Stimulated activated CD8-positive, alpha-beta memory T cell treated with anti-CD3 and anti-CD28 coated beads, Interleukin-4, amount 100 ng/mL, for 24 hours (primary cell): ENCODE measurements around the gene RAET1G.
A peak's percentile ranks its signal among the peaks of the same experiment; 100 is the strongest.
"Not testable (repeated sequence)": the region's sequence is repeated elsewhere in the genome, so short reads cannot be mapped to it uniquely, and the experiment has no call there.

Source experiments
- DNase-seq: peaks from one replicate; pipeline ENCODE4 v3.0.0-alpha.2; 2020; ENCODE audit warnings: low read depth

Gene RAET1G

DNA sequence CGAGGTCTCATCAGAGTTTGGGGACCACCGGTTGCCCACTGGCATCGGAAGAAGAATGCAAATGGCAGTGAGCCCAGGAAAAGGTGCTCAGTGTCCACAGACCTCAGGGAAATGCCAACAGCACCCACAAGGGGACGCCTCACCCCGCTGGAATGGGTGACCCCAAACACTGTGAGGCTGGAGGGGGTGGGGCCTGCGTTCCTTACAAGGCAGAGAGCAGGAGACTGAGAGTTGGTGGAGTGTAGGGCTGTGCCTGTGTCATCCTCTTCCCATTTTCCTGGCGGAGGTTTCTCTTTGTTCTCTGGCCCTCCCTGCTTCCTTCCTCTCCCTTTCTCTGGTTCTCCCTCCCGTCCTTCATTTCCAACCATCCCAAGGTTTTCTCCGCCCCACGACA lies 31.0 kb upstream of the RAET1G start:
- not testable (repeated sequence) for DNase-seq

- not testable (repeated sequence) for DNase-seq
Observed at GRCh38 chr6:149953390-149953789, 30.5 kb upstream of the RAET1G start.

DNA sequence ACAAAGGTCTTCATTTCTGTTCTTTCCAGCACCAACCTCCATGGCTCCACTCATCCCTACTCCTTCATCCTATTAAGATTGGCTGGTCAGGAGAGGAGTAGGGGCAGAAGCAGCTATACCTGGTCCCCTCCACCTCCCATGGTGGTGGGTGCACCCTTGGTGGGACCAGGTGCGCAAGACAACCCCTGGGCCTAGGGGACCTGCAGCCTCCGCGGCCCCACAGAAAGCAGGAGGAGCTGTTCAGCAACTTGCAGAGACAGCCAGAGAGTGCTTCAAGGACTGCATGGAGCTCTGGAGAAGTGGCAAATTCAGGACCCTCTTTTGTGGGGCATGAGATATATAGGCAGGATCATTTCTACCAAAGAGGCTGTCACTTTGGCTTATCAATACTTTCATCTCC lies 28.7 kb upstream of the RAET1G start:
- no peak for DNase-seq

DNA sequence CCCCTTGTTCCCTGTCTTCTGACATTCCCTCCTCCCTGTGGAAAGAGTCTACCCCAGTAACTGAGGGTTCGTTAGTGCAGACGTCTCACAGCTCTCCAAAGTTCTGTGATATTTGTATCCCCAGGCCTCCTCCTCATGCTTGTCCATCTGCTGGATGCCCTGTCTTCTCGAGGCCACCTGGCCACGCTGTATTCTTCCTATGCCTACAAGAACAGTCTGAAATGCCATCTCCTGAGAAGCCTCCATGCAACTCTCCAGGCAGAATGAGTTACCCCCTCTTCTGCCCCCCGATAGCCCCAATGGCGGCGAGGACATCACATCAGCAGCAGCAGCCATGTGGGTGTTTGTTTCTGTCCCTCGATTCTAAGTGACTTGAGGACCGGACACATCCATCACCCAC lies 28.2 kb upstream of the RAET1G start:
- DNase-seq: no peak

DNA sequence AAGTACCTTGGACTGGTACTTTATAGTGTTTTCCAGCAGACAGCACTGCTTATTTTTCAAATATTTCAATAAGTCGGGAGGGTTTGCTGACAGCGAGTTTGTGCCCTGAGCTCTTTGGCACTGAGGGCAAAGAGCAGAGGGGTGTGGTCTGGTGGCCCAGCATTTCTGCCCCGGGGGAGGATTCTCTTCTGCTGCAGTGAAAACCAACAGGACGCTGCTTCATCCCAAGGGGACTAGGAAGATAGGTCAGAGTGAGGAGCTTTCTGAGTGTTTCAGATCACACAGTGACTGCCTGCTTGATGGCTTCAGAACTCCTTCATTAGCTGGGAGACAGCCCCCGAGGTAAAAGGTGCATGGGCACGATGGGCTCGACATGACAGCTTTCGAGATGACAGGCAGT lies 27.5 kb upstream of the RAET1G start:
- DNase-seq: no peak

GRCh38 chr6:149948616-149949015 lies 25.7 kb upstream of the RAET1G start:
- no peak for DNase-seq

DNA sequence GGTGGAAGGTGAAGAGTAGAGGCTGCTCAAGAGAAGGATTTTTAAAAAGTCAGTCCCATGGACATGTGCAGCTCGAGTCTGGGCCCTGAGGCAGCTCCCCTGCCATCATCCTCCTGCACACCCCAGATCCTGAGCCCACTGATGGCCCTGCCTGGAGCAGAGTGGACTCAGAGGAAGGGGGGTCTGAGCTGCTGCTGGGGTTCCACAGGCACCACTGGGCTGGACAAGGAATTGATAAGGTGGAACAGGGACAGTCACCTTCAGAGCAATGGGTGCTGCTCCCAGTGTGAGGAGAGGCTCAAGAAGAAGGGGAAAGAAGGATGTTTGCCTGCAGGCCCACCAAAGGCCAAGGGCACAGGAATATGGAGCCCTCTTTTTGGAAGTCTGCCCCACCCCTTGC lies 25.1 kb upstream of the RAET1G start:
- no peak for DNase-seq

DNA sequence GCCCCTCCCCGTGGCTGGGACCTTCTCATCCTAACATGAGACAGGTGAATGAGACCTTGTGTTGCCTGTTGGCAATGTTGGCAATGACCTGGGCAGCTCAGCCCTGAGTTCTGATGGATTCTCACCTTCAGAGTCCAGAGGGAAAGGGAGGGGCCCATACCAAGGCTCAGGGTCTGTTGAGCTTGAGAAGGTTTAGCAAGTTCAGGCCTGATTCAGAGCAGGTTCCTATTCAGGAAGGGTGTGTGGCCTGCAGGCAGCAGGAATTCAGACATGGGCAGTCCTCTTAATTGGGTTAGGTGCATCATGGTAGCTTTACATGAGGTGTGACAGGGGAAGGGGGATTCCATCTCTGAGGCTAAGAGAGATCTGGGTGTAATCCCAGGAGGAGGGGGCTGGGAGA lies 24.6 kb upstream of the RAET1G start:
- not testable (repeated sequence) for DNase-seq

DNA sequence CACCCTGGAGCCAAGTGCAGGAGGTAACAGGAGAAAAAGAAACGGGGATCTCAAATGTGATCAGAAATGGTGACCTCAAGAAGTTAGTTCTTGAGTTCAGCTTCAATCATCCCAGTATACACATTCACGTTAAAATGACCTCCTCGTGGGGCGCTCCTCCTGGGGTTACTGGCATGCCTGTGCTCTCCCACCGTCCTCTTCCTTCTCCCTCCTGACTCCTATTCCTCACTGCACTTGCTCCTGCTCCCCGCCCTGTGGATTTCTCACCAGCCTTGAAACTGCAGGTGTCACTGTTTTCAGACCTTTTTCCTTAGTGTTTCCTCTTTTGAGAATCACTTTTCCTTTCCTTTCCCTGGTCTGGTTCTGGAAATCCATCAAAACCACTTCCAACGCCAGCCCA lies 23.7 kb upstream of the RAET1G start:
- DNase-seq: not testable (repeated sequence)

DNA sequence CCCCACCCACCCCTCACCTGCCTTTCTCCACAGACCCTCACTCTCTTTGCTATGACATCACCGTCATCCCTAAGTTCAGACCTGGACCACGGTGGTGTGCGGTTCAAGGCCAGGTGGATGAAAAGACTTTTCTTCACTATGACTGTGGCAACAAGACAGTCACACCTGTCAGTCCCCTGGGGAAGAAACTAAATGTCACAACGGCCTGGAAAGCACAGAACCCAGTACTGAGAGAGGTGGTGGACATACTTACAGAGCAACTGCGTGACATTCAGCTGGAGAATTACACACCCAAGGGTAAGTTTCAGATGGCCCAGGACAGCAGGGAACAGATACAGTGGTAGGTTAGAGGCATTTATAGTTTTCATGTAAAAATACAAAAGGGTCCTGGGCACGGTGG lies 22.4 kb upstream of the RAET1G start:
- not testable (repeated sequence) for DNase-seq

- not testable (repeated sequence) for DNase-seq
Observed at GRCh38 chr6:149943321-149943720, 20.4 kb upstream of the RAET1G start.

GRCh38 chr6:149942461-149942829 lies 19.5 kb upstream of the RAET1G start:
- DNase-seq: no peak

DNA sequence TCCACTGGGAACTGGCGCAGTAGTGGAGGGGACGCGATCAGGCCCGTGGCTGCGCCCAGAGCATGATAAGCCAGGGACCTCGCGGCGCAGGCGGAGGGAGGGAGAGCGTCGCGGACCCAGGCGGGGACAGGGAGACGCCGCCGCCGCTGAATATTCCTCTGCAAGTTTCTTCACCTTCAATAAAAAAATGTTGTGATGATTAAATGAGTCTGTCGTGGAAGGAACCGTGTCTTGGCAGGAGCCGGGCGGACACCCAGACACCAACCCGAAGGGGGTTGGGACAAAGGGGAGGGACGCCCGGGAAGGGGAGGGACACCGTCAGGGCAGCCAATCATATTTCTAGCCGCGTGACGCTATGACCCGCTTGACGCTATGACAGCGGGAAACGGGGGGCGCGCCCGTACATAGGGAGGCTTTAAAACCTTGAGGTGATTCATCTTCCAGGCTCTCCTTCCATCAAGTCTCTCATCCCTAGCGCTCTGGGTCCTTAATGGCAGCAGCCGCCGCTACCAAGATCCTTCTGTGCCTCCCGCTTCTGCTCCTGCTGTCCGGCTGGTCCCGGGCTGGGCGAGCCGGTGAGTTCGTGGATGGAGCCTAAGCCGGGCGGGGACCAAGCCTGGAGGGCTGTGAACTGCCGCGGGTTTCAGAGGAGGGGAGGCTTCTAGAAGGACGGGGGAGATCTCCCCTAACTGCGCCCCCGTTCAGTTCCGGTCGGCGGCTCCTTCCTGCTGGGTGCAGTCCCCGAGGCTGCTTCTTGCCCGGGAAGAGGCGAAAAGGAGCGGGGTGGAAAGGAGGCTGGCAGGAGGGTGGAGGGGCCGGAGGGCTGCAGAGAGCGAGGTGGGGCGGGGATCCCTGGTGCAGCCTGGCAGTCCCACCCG lies 18.9 kb upstream of the RAET1G start, which contains the start of gene ULBP2:
Gene ULBP2 (plus strand): TSS at position 432 of the 878 bp plus-strand sequence. CDS start 59 bp downstream, at position 491.
- DNase-seq: peak; percentile 84

- no peak for DNase-seq
Observed at GRCh38 chr6:149940672-149940982, 17.7 kb upstream of the RAET1G start.

DNA sequence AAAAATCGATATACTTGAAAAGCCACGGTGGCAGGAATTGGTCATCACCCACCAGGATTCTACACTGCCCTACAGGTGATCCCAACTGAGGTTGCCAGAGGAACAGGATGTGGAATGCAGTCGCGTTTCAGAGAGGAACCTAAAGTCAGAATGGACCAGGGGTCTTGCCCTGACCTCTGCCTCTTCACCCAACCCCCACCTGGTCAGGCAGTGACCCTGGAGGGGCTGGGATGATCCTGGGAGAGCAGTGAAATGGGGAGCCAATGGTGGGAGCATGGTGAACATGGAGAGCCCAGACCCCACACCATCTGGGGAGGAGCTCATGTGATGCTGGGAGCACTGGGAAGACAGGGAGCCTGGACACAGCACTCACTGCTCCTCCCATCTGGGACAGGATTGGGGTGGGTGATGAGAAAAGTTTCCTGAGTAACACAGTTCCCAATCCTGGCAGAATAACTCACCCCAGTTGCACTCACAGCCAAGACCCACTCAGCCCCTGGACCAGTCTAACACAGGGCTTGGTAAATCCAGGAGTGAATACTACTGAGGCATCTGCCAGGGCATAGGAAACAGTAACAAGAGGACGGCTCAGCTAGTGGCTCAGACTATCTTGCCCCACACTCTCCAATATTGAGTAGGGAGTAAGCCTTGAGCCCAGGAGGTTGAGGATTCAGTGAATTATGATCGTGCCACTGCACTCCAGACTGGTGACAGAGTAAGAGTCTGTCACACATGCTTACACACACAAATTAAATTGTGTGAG lies 17.2 kb upstream of the RAET1G start:
- no peak for DNase-seq

DNA sequence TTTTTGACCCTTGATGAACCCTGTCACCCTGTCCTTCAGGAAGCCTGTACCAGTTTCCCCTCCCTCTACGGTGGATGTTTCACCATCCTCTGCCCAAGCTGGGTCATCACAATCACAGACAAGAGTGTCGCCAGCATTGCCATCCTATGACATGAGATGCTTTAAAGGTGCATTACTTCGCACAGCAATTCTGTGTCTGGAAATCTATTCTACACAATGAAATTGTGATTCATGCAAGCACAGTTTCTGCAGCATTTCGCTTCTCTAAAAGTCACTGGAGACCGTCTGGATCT lies 16.4 kb upstream of the RAET1G start:
- no peak for DNase-seq

- DNase-seq: no peak
Observed at GRCh38 chr6:149938571-149939355, 15.8 kb upstream of the RAET1G start.

DNA sequence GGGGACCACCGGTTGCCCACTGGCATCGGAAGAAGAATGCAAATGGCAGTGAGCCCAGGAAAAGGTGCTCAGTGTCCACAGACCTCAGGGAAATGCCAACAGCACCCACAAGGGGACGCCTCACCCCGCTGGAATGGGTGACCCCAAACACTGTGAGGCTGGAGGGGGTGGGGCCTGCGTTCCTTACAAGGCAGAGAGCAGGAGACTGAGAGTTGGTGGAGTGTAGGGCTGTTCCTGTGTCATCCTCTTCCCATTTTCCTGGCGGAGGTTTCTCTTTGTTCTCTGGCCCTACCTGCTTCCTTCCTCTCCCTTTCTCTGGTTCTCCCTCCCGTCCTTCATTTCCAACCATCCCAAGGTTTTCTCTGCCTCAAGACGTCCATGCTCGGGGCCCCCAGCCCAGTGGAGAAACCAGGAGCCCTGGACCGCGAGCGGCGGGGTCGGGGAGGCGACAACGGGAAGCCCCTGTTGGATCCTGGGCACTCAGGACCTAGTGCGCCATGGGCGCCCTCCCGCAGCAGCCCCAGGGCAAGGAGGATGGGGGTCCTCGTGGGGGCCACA lies 15.2 kb upstream of the RAET1G start:
- not testable (repeated sequence) for DNase-seq

GRCh38 chr6:149936743-149937142 lies 13.8 kb upstream of the RAET1G start:
- no peak for DNase-seq

DNA sequence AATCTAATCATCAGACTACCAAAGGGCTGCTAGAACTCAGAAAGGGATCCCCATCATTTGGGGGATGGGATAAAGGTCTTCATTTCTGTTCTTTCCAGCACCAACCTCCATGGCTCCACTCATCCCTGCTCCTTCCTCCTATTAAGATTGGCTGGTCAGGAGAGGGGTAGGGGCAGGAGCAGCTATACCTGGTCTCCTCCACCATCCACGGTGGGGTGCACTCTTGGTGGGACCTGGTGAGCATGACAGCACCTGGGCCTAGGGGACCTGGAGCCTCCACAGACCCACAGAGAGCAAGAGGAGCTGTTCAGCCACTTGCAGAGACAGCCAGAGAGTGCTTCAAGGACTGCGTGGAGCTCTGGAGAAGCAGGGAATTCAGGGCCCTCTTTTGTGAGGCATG lies 12.7 kb upstream of the RAET1G start:
- no peak for DNase-seq

GRCh38 chr6:149935246-149935645 lies 12.3 kb upstream of the RAET1G start:
- no peak for DNase-seq
